GM21528 (cell line): ENCODE measurements around the gene SIK2.
A peak's percentile ranks its signal among the peaks of the same experiment; 100 is the strongest.

Experiments
- ATAC-seq: cut with Tn5 transposase; IDR thresholded peaks from one replicate; pipeline ENCODE4 v1.9.1; 2021; ENCODE audit warnings: mild to moderate bottlenecking, moderate library complexity; ENCODE audit not compliant: unreplicated experiment, low FRiP score

Gene SIK2

GRCh38 chr11:111601979-111602864, at the start of gene SIK2:
Gene SIK2 (plus strand): TSS chr11:111602449. CDS start chr11:111602564, 115 bp downstream.
- peak; percentile 86 for ATAC-seq

- no peak for ATAC-seq
These were observed 47.7 kb upstream of the SIK2 start for GRCh38 chr11:111554532-111554931.

- ATAC-seq = no peak
These were observed 47.0 kb upstream of the SIK2 start for GRCh38 chr11:111555255-111555654.

- ATAC-seq = no peak
These were observed 44.7 kb upstream of the SIK2 start for GRCh38 chr11:111557425-111558111.

- ATAC-seq = no peak
These were observed 42.3 kb upstream of the SIK2 start for GRCh38 chr11:111559800-111560464.

GRCh38 chr11:111560800-111561199, 41.4 kb upstream of the SIK2 start:
- no peak for ATAC-seq

- no peak for ATAC-seq
These were observed 40.9 kb upstream of the SIK2 start for GRCh38 chr11:111561306-111561705.

- no peak for ATAC-seq
These were observed 40.4 kb upstream of the SIK2 start for GRCh38 chr11:111561791-111562325.

- ATAC-seq = no peak
These were observed 39.4 kb upstream of the SIK2 start for GRCh38 chr11:111562692-111563389.

GRCh38 chr11:111565114-111565720, 37.0 kb upstream of the SIK2 start:
- no peak for ATAC-seq

- ATAC-seq = no peak
These were observed 35.9 kb upstream of the SIK2 start for GRCh38 chr11:111566324-111566723.

GRCh38 chr11:111569476-111569875, 32.8 kb upstream of the SIK2 start:
- ATAC-seq = no peak

- ATAC-seq = no peak
These were observed 31.5 kb upstream of the SIK2 start for GRCh38 chr11:111570796-111571195.

- no peak for ATAC-seq
These were observed 30.3 kb upstream of the SIK2 start for GRCh38 chr11:111571829-111572501.

- no peak for ATAC-seq
These were observed 29.7 kb upstream of the SIK2 start for GRCh38 chr11:111572581-111572980.

- ATAC-seq = no peak
These were observed 28.4 kb upstream of the SIK2 start for GRCh38 chr11:111573821-111574249.

GRCh38 chr11:111574373-111575225, 27.6 kb upstream of the SIK2 start:
- no peak for ATAC-seq

- ATAC-seq = no peak
These were observed 26.5 kb upstream of the SIK2 start for GRCh38 chr11:111575740-111576139.
